ENCODE results near the gene NIM1K.

NIM1K gene

DNA sequence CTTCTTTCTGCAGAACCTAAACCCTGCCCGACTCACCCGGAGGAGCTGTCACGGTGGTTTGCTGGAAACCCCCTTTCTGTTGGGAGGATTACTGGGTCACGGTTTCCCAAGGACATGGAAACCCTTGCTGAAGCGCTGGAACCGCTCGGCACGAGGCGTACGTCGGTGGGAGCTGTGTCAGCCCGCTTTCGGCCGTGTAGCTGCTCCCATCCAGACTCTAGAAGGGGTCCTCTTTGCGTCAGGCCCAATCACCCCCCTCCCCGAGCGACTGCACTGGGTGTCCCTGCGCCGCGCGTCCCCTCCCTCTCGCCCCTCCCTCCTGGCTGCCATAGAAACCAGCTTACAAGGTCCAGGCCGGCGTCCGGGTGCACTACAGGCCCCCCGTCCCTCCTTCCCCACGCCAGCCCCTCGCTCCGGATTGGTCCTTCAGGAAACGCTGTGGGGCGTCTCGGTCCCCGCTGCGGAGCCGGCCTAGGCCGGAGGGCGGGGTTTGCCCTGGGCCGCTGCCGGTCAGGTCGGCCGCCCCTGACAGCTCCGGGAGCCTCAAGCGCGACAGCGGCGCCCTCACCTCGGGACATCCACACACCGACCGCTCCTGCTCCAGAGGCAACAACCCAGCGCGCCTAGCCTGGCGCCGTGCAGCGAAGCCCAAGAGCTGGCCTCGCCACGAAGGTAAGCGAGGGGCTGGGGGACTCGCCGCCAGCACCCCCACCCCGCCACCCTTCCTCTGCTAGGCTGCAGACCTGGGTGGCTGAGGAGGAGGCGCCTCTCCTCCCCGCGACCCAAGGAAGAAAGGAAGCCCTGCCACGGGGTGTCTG, at the start of gene NIM1K:
TSS of gene NIM1K (plus strand) at position 486 of the 818 bp plus-strand sequence. CDS start 53,551 bp downstream, outside the sequence.
- peak within 1 kb of the TSS; percentile 63 for H3K4me3 ChIP-seq (ENCODE audit: low read length)
- DNase-seq (ENCODE audit: low read depth) = peak; percentile 36
- TF ChIP-seq, protein P1, sequence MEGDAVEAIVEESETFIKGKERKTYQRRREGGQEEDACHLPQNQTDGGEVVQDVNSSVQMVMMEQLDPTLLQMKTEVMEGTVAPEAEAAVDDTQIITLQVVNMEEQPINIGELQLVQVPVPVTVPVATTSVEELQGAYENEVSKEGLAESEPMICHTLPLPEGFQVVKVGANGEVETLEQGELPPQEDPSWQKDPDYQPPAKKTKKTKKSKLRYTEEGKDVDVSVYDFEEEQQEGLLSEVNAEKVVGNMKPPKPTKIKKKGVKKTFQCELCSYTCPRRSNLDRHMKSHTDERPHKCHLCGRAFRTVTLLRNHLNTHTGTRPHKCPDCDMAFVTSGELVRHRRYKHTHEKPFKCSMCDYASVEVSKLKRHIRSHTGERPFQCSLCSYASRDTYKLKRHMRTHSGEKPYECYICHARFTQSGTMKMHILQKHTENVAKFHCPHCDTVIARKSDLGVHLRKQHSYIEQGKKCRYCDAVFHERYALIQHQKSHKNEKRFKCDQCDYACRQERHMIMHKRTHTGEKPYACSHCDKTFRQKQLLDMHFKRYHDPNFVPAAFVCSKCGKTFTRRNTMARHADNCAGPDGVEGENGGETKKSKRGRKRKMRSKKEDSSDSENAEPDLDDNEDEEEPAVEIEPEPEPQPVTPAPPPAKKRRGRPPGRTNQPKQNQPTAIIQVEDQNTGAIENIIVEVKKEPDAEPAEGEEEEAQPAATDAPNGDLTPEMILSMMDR (conservative IDR thresholded peaks at IDR 0.05; ENCODE audit: low read length) = no peak

DNA sequence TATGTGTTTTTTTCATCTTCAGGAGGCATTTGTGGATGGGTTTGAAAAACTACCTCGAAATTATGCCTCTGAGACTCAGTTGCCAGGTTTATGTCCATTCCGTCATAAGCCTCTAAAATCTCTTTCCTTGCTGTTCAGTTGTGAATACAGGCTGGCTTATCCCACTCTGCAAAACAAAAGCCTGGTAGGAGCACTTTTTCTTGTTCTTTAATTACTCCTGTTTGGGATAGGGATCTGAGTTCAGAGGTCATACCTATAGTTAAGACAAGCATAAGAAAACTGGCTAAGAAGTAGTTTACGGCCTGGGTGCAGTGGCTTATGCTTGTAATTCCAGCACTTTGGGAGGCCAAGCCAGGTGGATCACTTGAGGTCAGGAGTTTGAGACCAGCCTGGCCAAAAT, 47.0 kb upstream of the NIM1K start:
- no peak for DNase-seq (ENCODE audit: low read depth)
- H3K4me3 ChIP-seq (ENCODE audit: low read length) = no peak overlapping the region
- TF ChIP-seq, protein P1 (conservative IDR thresholded peaks at IDR 0.05; ENCODE audit: low read length) = no peak

DNA sequence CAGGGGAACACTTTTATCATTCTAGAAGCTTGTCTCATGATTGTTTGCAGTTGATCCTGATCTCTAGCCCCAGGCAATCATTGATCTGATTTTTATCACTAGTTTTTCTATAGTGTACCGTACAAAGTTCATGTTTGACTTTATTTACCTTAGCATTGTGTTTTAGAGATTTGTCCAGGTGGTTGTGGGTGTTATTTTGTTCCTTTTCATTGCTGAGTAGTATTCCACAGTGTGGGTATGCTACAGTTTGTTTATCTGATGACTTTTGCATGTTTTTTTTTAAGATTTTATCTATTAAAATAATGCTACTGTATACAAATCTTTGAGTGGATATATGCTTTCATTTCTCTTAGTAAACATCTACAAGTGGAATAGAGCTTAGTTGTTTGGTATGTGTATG, 45.1 kb upstream of the NIM1K start:
- no peak for DNase-seq (ENCODE audit: low read depth)
- no peak overlapping the region for H3K4me3 ChIP-seq (ENCODE audit: low read length)
- TF ChIP-seq, protein P1 (conservative IDR thresholded peaks at IDR 0.05; ENCODE audit: low read length) = no peak

DNA sequence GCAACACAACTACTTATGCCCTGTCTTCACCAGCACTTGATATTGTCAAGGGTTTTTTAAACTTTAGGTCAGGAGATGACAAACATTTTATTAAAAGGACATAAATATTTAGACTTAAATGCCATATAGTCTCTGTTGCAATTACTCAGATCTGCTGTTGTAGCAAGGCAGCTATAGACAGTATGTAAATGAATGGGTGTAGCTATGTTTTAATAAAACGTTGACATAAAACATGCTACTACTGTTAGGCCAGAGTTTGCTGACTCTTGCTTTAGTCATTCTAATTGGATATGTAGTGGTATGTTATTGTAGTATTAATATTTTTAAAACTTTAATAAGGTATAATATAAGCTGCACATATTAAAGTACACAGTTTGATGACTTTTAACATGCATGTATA, 43.6 kb upstream of the NIM1K start:
- H3K4me3 ChIP-seq (ENCODE audit: low read length) = no peak overlapping the region
- TF ChIP-seq, protein P1 (conservative IDR thresholded peaks at IDR 0.05; ENCODE audit: low read length) = no peak
- no peak for DNase-seq (ENCODE audit: low read depth)

DNA sequence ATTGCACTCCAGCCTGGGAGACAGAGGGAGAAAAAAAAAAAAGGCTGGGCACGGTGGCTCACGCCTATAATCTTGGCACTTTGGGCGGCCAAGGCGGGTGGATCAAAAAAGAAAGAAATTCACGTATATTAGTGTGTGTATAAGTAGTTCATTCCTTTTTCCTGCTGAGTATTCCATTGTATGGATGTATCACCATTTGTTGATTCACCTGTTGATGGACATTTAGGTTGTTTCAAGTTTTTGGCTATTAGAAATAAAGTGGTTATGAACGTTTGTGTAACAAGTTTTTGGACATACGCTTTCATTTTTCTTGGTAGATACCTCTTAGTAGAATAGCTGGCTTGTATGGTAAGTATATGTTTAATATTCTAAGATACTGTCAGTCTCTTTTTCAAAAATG, 42.8 kb upstream of the NIM1K start:
- no peak overlapping the region for H3K4me3 ChIP-seq (ENCODE audit: low read length)
- TF ChIP-seq, protein P1 (conservative IDR thresholded peaks at IDR 0.05; ENCODE audit: low read length) = no peak

DNA sequence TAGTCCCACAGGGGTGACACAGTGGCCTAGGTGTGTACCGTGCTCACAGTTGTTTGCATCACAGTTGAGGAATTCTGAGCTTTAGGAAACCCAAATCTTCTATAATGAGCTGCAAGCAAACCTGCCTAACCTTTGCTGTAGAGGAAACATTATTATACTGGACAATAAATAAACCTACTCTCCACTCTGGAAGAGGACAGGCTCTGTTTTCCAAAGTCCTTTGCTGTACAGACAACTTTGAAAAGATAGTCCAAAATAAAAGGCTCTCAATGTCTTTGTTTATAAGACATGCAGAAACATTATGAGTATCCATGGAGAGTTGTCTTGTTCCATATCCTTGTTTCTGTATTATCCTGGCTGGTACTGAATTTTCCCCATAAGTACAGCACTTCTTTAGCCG, 42.0 kb upstream of the NIM1K start:
- DNase-seq (ENCODE audit: low read depth) = no peak
- TF ChIP-seq, protein P1 (conservative IDR thresholded peaks at IDR 0.05; ENCODE audit: low read length) = no peak
- H3K4me3 ChIP-seq (ENCODE audit: low read length) = no peak overlapping the region

More for the DNA sequence above, 42.8 kb upstream of the NIM1K start:
- DNase-seq (ENCODE audit: low read depth) = no peak

DNA sequence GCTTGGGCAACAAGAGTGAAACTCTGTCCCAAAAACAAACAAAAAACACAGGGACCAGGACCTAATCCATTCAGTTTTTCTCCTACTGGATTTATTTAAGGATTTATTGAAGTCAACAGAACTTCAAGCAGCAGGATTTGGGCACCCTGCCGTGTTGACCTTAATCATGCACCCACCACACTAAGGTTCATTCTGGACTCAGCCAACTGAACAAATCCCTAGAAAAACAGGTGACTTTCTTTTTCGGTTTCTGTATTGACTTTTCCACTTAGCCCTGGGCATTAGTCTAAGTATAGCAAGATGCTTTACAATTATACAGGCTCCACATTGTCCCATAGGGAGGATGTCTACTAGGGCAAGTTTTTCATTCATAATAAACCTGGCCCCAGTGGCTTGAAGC, 41.3 kb upstream of the NIM1K start:
- no peak overlapping the region for H3K4me3 ChIP-seq (ENCODE audit: low read length)
- TF ChIP-seq, protein P1 (conservative IDR thresholded peaks at IDR 0.05; ENCODE audit: low read length) = no peak
- no peak for DNase-seq (ENCODE audit: low read depth)
